Measurements from ENCODE around the gene CD8A.

CD8A gene

DNA sequence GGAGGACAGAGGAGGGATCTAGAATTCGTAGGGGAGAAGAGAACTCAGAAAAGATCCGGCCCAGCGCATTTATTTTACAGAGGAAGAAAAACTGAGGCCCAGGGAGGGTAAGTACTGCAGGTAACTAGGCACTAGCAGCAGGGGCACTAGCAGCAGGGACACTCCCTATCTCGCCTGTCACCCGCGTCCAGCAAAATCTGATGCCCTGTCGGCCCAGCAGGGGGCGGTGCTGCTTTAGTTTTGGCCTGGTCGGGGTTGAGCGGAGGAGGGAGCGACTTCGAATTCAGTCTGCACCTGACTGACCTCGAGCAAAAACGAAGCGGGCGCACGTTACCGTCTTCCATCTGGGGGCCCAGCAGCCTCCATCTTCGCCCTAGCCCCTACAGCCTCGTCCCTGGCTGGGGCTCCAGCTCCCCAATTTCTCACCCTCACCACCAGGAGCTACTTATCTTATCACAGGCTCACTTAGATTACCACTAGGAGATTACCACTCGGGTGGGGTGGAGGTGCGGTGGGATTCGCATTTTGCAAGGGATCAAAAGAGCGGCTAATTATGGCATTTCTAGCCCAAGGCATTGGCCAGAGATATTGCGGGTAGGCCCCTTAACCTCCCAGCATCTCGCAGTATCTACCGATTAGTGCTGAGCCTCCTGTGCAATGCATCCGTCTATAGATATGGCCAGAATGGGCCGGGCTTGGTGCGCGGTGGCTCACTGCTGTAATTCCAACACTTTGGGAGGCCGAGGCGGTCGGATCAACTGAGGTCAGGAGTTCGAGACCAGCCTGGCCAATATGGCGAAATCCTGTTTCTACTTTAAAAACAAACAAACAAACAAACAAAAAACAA, 17.8 kb upstream of the CD8A start:
- peak; percentile 89 for DNase-seq

- DNase-seq = peak; percentile 31
Measured at GRCh38 chr2:86807468-86808275, 17.0 kb upstream of the CD8A start.

DNA sequence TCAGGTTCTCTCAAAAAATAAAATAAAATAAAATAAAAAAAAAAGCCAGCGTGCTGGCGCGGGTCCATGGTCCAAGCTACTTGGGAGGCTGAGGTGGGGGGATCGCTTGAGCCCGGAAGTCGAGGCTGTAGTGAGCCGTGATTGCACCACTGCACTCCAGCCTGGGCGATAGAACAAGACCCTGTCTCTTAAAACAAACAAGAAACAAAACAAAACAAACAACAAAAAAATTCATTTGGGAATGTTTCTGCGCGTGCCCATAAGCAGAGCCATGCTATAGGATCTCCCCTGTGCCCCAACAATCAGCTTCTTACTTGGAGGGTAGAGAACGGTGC, 16.4 kb upstream of the CD8A start:
- no peak for DNase-seq

DNA sequence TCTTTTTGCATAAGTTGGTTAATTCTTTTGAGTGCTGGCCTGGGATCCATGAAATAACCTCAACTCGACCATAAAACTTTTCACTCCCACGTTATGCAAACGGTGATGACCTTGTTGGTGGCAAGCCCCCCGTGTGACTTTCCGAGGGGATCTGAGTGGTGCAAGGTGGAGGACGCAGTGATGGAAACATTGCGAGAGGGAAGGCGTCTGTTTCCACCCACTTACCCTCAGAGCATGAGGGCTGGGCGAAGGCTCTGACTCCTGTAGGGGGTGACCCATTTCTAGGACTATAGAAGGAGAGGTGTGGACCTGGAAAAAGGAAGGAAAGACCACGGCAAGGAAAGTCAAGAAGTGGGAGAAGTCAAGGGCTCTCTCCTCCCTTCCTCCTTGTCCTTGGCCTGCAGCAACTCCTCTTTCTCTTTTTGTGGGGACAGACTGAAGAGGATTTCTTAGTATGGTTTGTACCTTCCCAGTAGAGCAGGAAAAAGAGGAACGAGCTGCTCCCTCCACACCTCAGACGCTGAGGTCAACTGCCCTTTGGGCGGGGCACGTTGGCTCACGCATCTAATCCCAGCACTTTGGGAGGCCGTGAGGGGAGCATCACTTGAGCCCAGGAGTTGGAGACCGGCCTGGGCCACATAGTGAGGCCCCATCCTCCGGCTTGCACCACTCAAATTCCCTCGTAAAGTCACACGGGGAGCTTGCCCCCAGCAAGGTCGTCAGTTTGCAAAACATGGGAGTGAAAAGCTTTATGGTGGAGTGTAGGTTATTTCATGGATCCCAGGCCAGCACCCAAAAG, 15.5 kb upstream of the CD8A start:
- no peak for DNase-seq

DNA sequence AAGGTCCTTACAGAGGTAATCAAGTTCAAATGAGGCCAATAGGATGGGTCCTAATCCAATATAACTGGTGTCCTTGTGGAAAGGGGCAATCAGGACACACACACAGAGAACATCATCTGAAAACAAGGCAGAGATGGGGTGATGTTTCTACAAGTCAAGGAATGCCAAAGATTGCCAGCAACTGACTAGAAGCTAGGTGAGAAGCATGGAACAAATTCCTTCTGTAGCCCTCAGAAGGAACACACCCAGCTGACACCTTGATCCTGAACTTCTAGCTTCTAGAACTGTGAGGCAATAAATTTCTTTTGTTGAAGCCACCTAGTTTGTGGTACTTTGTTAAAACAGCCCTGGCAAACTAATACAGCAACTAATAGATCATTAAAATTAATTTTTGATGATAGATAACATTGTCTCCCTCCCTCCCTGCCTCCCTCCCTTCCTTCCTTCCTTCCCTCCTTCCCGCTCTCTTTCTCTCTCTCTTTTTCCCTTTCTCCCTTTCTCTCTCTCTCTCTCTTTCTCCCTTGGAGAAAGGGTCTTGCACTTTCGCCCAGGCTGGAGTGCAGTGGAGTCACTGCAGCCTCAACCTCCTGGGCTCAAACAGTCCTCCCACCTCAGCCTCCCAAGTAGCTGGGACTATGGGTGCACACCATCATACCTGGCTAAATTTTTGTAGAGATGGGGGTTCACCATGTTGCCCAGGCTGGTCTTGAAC, 10.3 kb upstream of the CD8A start:
- DNase-seq = no peak

DNA sequence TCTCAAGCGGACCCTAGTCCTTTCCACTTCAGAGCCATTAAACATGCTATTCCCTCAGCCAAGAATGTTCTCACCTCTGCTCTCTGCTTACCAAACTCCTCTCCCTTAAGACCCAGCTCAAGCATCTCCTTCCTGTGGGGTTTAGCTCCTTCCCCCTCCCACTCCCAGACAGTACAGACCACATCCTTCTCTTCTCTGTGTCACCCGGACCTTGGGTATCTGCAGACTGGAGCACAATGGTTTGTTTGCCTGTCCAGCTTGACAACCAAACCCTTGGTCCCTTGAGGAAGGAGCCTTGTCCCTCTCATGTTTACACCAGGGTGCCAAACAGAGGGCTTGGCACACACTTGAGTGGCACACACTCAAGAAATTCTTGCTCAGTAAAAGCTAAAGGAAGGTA, 4.1 kb upstream of the CD8A start:
- no peak for DNase-seq

GRCh38 chr2:86793752-86794151, 3.0 kb upstream of the CD8A start:
- DNase-seq = no peak

GRCh38 chr2:86791573-86791972, 860 bp upstream of the CD8A start:
- DNase-seq = no peak

DNA sequence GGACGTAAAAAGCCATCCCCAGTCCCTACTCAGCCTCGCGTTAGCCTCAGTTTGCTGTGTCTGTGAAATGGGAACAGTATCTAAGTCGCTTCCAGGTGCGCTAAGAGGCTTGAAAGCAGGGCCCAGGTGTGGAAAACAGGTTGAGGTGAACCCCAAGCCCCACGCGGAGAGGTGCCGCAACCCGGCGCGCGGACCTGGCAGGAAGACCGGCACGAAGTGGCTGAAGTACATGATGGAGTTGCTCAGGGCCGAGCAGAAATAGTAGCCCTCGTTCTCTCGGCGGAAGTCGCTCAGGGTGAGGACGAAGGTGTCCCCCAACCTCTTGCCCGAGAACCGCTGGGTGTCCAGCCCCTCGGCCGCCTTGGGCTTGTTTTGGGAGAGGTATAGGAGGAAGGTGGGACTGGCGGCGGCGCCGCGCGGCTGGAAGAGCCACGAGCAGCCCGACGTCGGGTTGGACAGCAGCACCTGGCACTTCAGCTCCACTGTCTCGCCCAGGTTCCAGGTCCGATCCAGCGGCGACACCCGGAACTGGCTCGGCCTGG, 508 bp downstream of the CD8A start:
- no peak for DNase-seq

- no peak for DNase-seq
Measured at GRCh38 chr2:86789687-86790133, 1.0 kb downstream of the CD8A start.

DNA sequence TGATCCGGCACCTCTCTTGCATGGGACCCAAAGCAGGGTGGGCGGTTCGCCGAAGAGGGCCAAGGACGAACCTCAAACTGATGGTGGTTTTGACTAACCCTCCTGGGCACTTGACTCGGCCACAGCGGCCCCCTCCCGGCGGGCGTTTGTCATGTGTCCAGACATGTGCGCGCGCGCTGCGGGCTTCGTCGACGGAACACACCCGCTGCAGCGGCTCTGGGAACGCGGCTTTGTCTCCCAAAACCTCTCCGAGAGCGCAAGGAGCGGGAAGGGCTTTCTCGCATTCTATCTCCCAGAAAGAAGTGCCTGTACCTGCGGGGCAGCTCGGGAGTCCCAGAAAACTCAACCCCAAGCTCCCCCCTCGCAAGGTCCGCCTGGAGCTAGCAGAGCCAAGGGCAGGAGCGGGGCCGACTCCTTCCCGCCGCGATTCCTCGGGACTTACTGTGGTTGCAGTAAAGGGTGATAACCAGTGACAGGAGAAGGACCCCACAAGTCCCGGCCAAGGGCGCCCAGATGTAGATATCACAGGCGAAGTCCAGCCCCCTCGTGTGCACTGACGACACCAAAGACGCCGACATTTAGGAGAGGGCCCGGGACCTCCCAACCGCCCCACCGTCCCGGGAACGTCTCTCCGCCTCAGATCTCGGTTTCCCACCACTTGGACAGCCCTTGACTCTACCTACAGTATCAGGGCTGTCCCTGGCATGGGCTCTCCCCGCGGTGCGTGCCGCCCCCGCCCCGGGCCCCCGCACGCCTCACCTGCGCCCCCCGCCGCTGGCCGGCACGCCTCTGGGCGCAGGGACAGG, 1.6 kb downstream of the CD8A start:
- no peak for DNase-seq

DNA sequence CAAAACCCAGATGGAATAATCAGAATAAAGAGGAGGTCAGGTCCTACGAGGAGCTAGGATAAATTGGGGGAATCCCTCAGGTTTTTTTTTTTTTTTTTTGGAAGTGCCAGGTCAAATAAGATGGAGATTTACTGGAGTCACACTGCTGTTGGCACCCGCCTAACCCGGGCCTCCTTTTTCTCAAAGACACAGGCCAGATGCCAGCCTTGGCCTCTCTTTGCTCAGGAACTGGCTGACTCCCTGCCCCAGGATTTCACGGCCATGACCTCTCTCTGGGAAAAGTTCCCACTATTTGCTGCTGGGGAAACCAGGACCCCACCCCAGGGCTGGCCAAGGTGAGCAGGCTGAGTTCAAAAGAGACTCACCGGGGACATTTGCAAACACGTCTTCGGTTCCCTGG, 2.5 kb downstream of the CD8A start:
- no peak for DNase-seq

DNA sequence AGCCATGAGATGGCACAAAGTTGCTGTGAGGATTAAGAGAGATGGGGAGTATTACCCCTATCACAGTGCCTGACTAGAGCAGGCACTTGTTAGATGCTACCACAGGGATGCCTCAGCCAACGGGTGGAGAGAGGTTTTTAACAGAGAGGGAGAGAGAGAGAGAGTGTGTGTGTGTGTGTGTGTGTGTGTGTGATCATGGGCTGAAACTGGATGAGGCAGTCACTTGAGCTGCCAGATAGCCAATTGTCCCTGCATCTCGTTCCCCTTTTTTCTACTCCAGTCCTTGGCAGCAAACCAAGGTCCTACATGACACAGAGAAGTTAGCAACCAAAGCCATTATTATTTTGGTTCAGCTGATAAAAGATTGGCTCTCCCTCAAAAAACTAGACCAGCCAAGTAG, 3.0 kb downstream of the CD8A start:
- no peak for DNase-seq

DNA sequence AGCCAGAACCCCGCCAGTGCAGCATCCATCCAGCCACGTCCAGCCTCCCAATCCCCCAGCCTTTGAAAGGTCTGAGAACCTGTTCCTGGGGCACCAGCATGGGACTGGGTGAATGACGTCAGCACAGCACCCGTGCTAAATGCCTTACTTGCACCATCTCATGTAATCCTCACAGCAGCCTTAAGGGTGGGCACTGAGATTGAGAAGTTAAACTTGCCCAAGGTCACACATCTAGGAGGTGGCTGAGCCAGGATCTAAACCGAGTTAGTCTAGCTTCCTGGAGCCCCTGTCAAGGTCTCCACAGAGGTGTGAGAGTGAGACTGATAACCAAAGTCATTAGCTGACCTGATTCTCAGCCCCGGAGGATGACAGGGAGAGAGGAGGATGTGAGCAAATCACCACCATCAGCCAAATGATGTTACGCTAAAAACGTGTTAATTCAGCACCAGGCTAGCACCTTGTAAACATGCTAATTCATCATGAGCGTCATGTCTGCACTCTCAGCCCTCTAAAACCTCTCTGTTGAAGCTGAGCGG, 4.6 kb downstream of the CD8A start:
- no peak for DNase-seq

- DNase-seq = no peak
Measured at GRCh38 chr2:86785456-86785855, 5.3 kb downstream of the CD8A start.

DNA sequence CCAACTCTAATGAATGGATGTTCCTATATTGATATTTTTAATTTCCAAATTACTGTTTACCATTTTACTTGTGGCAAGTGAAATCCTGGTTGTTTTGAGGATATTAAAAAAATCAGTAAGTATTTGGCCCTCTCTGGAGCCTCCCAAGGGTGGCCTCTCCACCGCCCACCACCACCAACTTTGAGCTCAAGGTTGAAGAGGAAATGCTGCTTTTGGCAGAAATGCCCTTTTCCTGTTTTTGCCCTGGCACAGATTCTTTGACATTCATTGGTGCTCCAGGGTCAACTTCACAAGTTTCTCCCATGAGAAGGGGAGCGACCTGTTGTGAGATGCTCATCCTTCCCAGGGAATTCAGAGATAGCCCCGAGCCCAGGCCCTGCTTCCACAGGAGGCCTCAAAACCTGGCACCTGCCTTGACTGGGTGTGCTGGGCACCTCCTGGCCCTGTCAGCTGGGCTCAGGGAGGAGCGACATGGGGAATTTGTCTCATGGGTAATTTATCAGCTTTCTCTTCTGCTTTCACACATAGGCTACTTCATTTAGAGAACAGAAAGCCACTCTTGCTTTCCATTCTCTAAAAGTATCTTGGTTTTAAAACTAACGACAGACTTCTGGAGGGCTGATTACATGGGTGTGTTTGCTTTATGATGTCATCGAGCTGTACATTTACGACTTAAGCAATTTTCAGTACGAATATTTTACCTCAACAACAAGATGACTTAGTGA, 6.9 kb downstream of the CD8A start:
- no peak for DNase-seq

- DNase-seq = no peak
Measured at GRCh38 chr2:86782748-86783147, 8.0 kb downstream of the CD8A start.

- no peak for DNase-seq
Measured at GRCh38 chr2:86781363-86781762, 9.3 kb downstream of the CD8A start.

GRCh38 chr2:86779971-86780370, 10.7 kb downstream of the CD8A start:
- no peak for DNase-seq

- no peak for DNase-seq
Measured at GRCh38 chr2:86778957-86779356, 11.8 kb downstream of the CD8A start.

DNA sequence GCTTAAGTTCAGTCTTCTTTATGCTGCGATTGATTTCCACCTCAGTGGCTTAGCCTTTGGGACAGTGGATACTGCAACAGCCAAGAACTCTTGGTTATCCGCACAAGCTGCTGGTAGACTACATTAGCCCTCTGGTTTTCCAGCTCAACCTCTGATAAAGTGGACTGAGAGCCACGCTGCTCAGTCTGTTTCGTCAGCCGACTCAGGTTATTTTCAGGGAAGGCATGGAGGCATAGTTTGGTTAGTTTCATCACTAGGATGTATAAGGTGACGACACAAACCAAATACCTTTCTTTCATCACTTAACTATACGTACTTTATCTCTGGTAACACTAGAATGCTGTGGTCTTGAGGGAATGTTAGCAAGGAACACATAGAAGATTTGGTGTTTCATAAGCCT, 14.2 kb downstream of the CD8A start:
- no peak for DNase-seq
